ENCODE results near the gene DDX42.

DNA sequence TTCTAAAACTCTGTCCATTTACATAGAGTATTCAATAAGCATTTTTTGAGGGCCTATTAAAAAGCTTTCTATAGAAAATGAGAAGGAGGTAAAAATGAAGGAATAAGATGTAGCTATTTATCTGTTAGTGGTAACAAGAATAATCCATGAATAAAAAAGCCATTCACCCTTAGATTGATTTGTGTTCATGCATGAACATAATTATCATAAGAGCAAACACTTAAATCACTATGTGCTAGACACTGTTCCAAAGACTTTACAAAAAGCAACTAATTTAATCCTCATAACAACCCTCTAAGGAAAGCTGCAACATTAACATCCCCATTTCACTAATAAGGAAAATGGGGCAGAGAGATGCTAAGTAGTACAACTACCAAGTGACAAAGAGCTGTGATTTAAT is 7.2 kb upstream of the DDX42 start:
- TF ChIP-seq, protein P1, sequence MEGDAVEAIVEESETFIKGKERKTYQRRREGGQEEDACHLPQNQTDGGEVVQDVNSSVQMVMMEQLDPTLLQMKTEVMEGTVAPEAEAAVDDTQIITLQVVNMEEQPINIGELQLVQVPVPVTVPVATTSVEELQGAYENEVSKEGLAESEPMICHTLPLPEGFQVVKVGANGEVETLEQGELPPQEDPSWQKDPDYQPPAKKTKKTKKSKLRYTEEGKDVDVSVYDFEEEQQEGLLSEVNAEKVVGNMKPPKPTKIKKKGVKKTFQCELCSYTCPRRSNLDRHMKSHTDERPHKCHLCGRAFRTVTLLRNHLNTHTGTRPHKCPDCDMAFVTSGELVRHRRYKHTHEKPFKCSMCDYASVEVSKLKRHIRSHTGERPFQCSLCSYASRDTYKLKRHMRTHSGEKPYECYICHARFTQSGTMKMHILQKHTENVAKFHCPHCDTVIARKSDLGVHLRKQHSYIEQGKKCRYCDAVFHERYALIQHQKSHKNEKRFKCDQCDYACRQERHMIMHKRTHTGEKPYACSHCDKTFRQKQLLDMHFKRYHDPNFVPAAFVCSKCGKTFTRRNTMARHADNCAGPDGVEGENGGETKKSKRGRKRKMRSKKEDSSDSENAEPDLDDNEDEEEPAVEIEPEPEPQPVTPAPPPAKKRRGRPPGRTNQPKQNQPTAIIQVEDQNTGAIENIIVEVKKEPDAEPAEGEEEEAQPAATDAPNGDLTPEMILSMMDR (IDR thresholded peaks at IDR 0.05; ENCODE audit: low read length): no peak
- TF ChIP-seq EZH2 (optimal IDR thresholded peaks at IDR 0.05; ENCODE audit: low read depth, low read length) (no peak), EZH2phosphoT487 (IDR thresholded peaks at IDR 0.05; ENCODE audit: low read length) (no peak)

Data from MM.1S (cell line).